Keratinocyte (primary cell): ENCODE results near the gene CENPA. TPM values are rescaled to one million over a fixed set of nuclear protein-coding genes. Genes with fewer than 3 reads are reported as not detected.

Experiments used
- DNase-seq: peaks from one replicate; pipeline ENCODE4 v3.0.0-alpha.2; 2011; ENCODE audit warnings: low read depth, missing footprints, low spot score
- FAIRE-seq: peaks from 2 replicates; lab custom pipeline; 2011; peaks lifted over from hg19 to GRCh38; lab: Jason Lieb, UNC
- H2AFZ ChIP-seq: 2 replicates; pipeline ENCODE4 v1.6.0; 2012; ENCODE audit warnings: low read length, control low read depth, inconsistent platforms; ENCODE audit not compliant: control insufficient read depth
- H3K27ac ChIP-seq: 2 replicates; pipeline ENCODE4 v1.5.1; 2011; ENCODE audit warnings: low read length; ENCODE audit not compliant: control insufficient read depth, insufficient read depth
- H3K27me3 ChIP-seq: 3 replicates; pipeline ENCODE4 v1.6.0; 2011; ENCODE audit warnings: low read length; ENCODE audit not compliant: control insufficient read depth, insufficient read depth; ENCODE audit errors: extremely low read depth
- H3K36me3 ChIP-seq, 2 experiments: 2 replicates in 1 of 2; 3 replicates in 1 of 2; pipeline ENCODE4 v1.5.1; 2011; ENCODE audit warnings: low read length in 2 of 2, mild to moderate bottlenecking in 1 of 2; ENCODE audit not compliant: control insufficient read depth in 2 of 2, insufficient read depth in 2 of 2; ENCODE audit errors: extremely low read depth in 1 of 2
- H3K4me1 ChIP-seq: 3 replicates; pipeline ENCODE4 v1.5.1; 2011; ENCODE audit warnings: low read length; ENCODE audit not compliant: control insufficient read depth, insufficient read depth; ENCODE audit errors: extremely low read depth
- H3K4me2 ChIP-seq: 3 replicates; pipeline ENCODE4 v1.6.0; 2011; ENCODE audit warnings: low read depth, low read length; ENCODE audit not compliant: control insufficient read depth, insufficient read depth; ENCODE audit errors: extremely low read depth
- H3K4me3 ChIP-seq, 3 experiments: fragments of 200-600 bp in 1 of 3; sonication (generic) in 1 of 3; 2 replicates in 2 of 3; 3 replicates in 1 of 3; pipeline ENCODE4 v1.5.1; 2011 to 2016; ENCODE audit warnings: low read length in 3 of 3, mild to moderate bottlenecking in 3 of 3, control low read depth in 2 of 3, inconsistent platforms in 1 of 3, low read depth in 1 of 3, mixed read lengths in 1 of 3, mixed run types in 1 of 3, moderate library complexity in 1 of 3; ENCODE audit not compliant: control insufficient read depth in 2 of 3, insufficient read depth in 2 of 3; ENCODE audit errors: extremely low read depth in 1 of 3
- H3K79me2 ChIP-seq: 2 replicates; pipeline ENCODE4 v1.6.0; 2012; ENCODE audit warnings: low read length; ENCODE audit not compliant: control insufficient read depth, insufficient read depth
- H3K9ac ChIP-seq: 3 replicates; pipeline ENCODE4 v1.6.0; 2011; ENCODE audit warnings: low read length; ENCODE audit not compliant: control insufficient read depth, insufficient read depth; ENCODE audit errors: extremely low read depth
- H3K9me1 ChIP-seq: 3 replicates; pipeline ENCODE4 v1.6.0; 2011; ENCODE audit warnings: low read length; ENCODE audit not compliant: control insufficient read depth, insufficient read depth; ENCODE audit errors: extremely low read depth
- H3K9me3 ChIP-seq: 2 replicates; pipeline ENCODE4 v1.5.1; 2012; ENCODE audit warnings: low read depth, low read length; ENCODE audit not compliant: control insufficient read depth
- H4K20me1 ChIP-seq: 3 replicates; pipeline ENCODE4 v1.6.0; 2011; ENCODE audit warnings: low read length; ENCODE audit not compliant: control insufficient read depth, insufficient read depth; ENCODE audit errors: extremely low read depth
- CTCF ChIP-seq, 3 experiments: IDR thresholded peaks in 1 of 3; conservative IDR thresholded peaks in 1 of 3; optimal IDR thresholded peaks in 1 of 3; 2 replicates in 2 of 3; 3 replicates in 1 of 3; pipeline versions ENCODE3 to v1.5.1; 2011; ENCODE audit warnings: low read length in 3 of 3, mild to moderate bottlenecking in 3 of 3, moderate library complexity in 2 of 3, control low read depth in 1 of 3, inconsistent platforms in 1 of 3; ENCODE audit not compliant: insufficient read depth in 2 of 3; ENCODE audit errors: extremely low read depth in 1 of 3
- EZH2 ChIP-seq: IDR thresholded peaks from one replicate; pipeline ENCODE4 v1.6.1; 2012; ENCODE audit warnings: inconsistent platforms, mild to moderate bottlenecking, low read length, moderate library complexity
- dilution Hi-C: fragments of 300-500 bp; cut with MboI; formaldehyde crosslinking; loops from one replicate; pipeline ENCODE4 v1.7.0; 2020; ENCODE audit warnings: low sequenced_read_pairs; ENCODE audit not compliant: extremely low pct_ligation_motif_present
- polyA plus RNA-seq, 5 experiments: library from polyadenylated mRNA; depleted of rRNA in 3 of 5; stranded (reverse) in 3 of 5; stranded (forward) in 1 of 5; unstranded in 1 of 5; fragments of >200 nt; gene quantifications; 1 replicate in 1 of 5; 2 replicates in 3 of 5; 3 replicates in 1 of 5; pipeline versions ENCODE4 v1.2.1 to v1.2.3, GENCODE V29; 2011 to 2012; ENCODE audit warnings: missing spikeins in 2 of 5, low read depth in 1 of 5, low replicate concordance in 1 of 5

CENPA gene
- polyA plus RNA-seq, 1 donor (not counting 4 experiments of a cell fraction or from before 2014, with no cell fraction given), result 12.4 TPM

- no peak overlapping the region for H3K4me2 ChIP-seq
- DNase-seq, result no peak
- peaks cover 12% of the 10 kb centered on the region for H3K4me1 ChIP-seq
- H3K27ac ChIP-seq, result no peak overlapping the region
- TF ChIP-seq EZH2 (no peak), CTCF (optimal IDR thresholded peaks at IDR 0.05 in 1 of 3, IDR thresholded peaks at IDR 0.05 in 1 of 3, conservative IDR thresholded peaks at IDR 0.05 in 1 of 3; ENCODE audit: extremely low read depth in 1 of 3, insufficient read depth in 2 of 3, low read length in 3 of 3) (no peak)
- no peaks in the 10 kb centered on the region for H3K27me3 ChIP-seq
- no peaks in the 10 kb centered on the region for H3K9me3 ChIP-seq
- no peaks in the 10 kb centered on the region for H4K20me1 ChIP-seq
- H3K79me2 ChIP-seq, result peaks cover 3% of the 10 kb centered on the region
- peaks cover under 1% of the 10 kb centered on the region for H3K9me1 ChIP-seq
- dilution Hi-C loops, result no loop called here
- FAIRE-seq, result no peak
- no peak overlapping the region for H3K9ac ChIP-seq
- peaks cover 32 to 39% of the 10 kb centered on the region in 2 experiments for H3K36me3 ChIP-seq
- no peak overlapping the region for H2AFZ ChIP-seq
- no peak overlapping the region for H3K4me3 ChIP-seq
Measured at GRCh38 chr2:26780203-26780760, 5.6 kb upstream of the CENPA start.

- Histone ChIP-seq H3K4me3 (no peak overlapping the region), H4K20me1 (no peaks in the 10 kb centered on the region), H3K4me1 (peaks cover 12% of the 10 kb centered on the region), H3K9ac (no peak overlapping the region), H3K79me2 (peaks cover 17% of the 10 kb centered on the region), H3K9me1 (no peaks in the 10 kb centered on the region), H2AFZ (no peak overlapping the region), H3K27me3 (no peaks in the 10 kb centered on the region), H3K4me2 (no peak overlapping the region), H3K36me3 (peaks cover 14 to 22% of the 10 kb centered on the region in 2 experiments), H3K9me3 (no peaks in the 10 kb centered on the region), H3K27ac (no peak overlapping the region)
- dilution Hi-C loops, result no loop called here
- no peak for FAIRE-seq
- DNase-seq, result no peak
- TF ChIP-seq CTCF (optimal IDR thresholded peaks at IDR 0.05 in 1 of 3, IDR thresholded peaks at IDR 0.05 in 1 of 3, conservative IDR thresholded peaks at IDR 0.05 in 1 of 3; ENCODE audit: extremely low read depth in 1 of 3, insufficient read depth in 2 of 3, low read length in 3 of 3) (no peak), EZH2 (no peak)
Measured at GRCh38 chr2:26782876-26783704, 2.8 kb upstream of the CENPA start.
